WTC11 (cell line): ENCODE measurements around the gene MSX2. TPM values are rescaled to one million over a fixed set of nuclear protein-coding genes. Genes with fewer than 3 reads are reported as not detected.
"Not testable (repeated sequence)": the region's sequence is repeated elsewhere in the genome, so short reads cannot be mapped to it uniquely, and the experiment has no call there.

Experiments used
- ATAC-seq: fragments of 200-7000 bp; cut with Tn5 transposase; 2 replicates; pipeline ENCODE4 v1.10.0; 2021; ENCODE audit warnings: mild to moderate bottlenecking, moderate library complexity
- CTCF ChIA-PET: fragments of 300-600 bp; sonication (Branson Sonifier 250); formaldehyde crosslinking; loops from one replicate; lab custom pipeline; 2021; ENCODE audit warnings: antibody characterized with exemption; lab: Charles Lee
- POLR2A ChIA-PET: fragments of 350-600 bp; sonication (Branson Sonifier 250); formaldehyde crosslinking; loops from one replicate; lab custom pipeline; 2021; ENCODE audit warnings: antibody characterized with exemption; lab: Charles Lee
- DNase-seq: peaks from one replicate; pipeline ENCODE4 v3.0.0; 2021; ENCODE audit warnings: low spot score
- H3K27ac Mint-ChIP-seq: 2 replicates; pipeline ENCODE4 v1.8.0; 2021; ENCODE audit warnings: mixed read lengths
- H3K27me3 Mint-ChIP-seq: 2 replicates; pipeline ENCODE4 v1.8.0; 2021; ENCODE audit warnings: low read depth, mild to moderate bottlenecking, moderate library complexity, mixed read lengths
- H3K36me3 Mint-ChIP-seq: 2 replicates; pipeline ENCODE4 v1.8.0; 2021; ENCODE audit warnings: mixed read lengths
- H3K4me1 Mint-ChIP-seq: 2 replicates; pipeline ENCODE4 v1.8.0; 2022; ENCODE audit warnings: mixed read lengths
- H3K4me3 Mint-ChIP-seq: 2 replicates; pipeline ENCODE4 v1.8.0; 2021; ENCODE audit warnings: mild to moderate bottlenecking, moderate library complexity, mixed read lengths
- H3K9me3 Mint-ChIP-seq: 2 replicates; pipeline ENCODE4 v1.8.0; 2021; ENCODE audit warnings: mixed read lengths
- CBFB ChIP-seq: sonication (generic); formaldehyde crosslinking; IDR thresholded peaks from 2 replicates; pipeline ENCODE4 v1.8.1; 2022; ENCODE audit warnings: mild to moderate bottlenecking, low read depth, missing genetic modification reagents
- E2F5 ChIP-seq: sonication (generic); formaldehyde crosslinking; IDR thresholded peaks from 2 replicates; pipeline ENCODE4 v1.8.1; 2022; ENCODE audit warnings: mild to moderate bottlenecking, moderate library complexity, missing genetic modification reagents
- EMX1 ChIP-seq: fragments of 250-450 bp; sonication (Bioruptor Pico); IDR thresholded peaks from 2 replicates; pipeline ENCODE4 v1.8.0; 2021; ENCODE audit warnings: mild to moderate bottlenecking
- ETV6 ChIP-seq: sonication (generic); formaldehyde crosslinking; IDR thresholded peaks from 2 replicates; pipeline ENCODE4 v1.8.1; 2022; ENCODE audit warnings: mild to moderate bottlenecking, missing genetic modification reagents
- FOXJ3 ChIP-seq: sonication (generic); formaldehyde crosslinking; IDR thresholded peaks from 2 replicates; pipeline ENCODE4 v1.9.0; 2021; ENCODE audit warnings: missing genetic modification reagents, mild to moderate bottlenecking, borderline replicate concordance
- FOXK1 ChIP-seq: sonication (generic); formaldehyde crosslinking; IDR thresholded peaks from 2 replicates; pipeline ENCODE4 v1.8.0; 2022; ENCODE audit warnings: mild to moderate bottlenecking, moderate library complexity, missing genetic modification reagents
- FOXP4 ChIP-seq: sonication (generic); formaldehyde crosslinking; IDR thresholded peaks from 2 replicates; pipeline ENCODE4 v1.8.0; 2022; ENCODE audit warnings: mild to moderate bottlenecking, missing genetic modification reagents
- GRHL2 ChIP-seq: fragments of 250-450 bp; sonication (Bioruptor Pico); IDR thresholded peaks from 2 replicates; pipeline ENCODE4 v1.8.0; 2022; ENCODE audit warnings: mild to moderate bottlenecking, moderate library complexity; ENCODE audit not compliant: insufficient replicate concordance, severe bottlenecking
- NFATC4 ChIP-seq: fragments of 250-450 bp; sonication (Bioruptor Pico); IDR thresholded peaks from 2 replicates; pipeline ENCODE4 v1.9.0; 2021; ENCODE audit warnings: mild to moderate bottlenecking
- NFE2L1 ChIP-seq: sonication (generic); formaldehyde crosslinking; IDR thresholded peaks from 2 replicates; pipeline ENCODE4 v1.8.1; 2023; ENCODE audit warnings: missing genetic modification reagents
- RELA ChIP-seq: sonication (generic); formaldehyde crosslinking; IDR thresholded peaks from 2 replicates; pipeline ENCODE4 v1.8.1; 2022; ENCODE audit warnings: missing genetic modification reagents, mild to moderate bottlenecking, borderline replicate concordance
- SMAD4 ChIP-seq: sonication (generic); formaldehyde crosslinking; IDR thresholded peaks from 2 replicates; pipeline ENCODE4 v1.8.0; 2022; ENCODE audit warnings: mild to moderate bottlenecking, missing genetic modification reagents
- TCF7 ChIP-seq: sonication (generic); formaldehyde crosslinking; IDR thresholded peaks from 2 replicates; pipeline ENCODE4 v1.8.0; 2022; ENCODE audit warnings: mild to moderate bottlenecking, low read depth, missing genetic modification reagents, moderate library complexity
- TEAD4 ChIP-seq: sonication (generic); formaldehyde crosslinking; IDR thresholded peaks from 2 replicates; pipeline ENCODE4 v1.8.0; 2022; ENCODE audit warnings: mild to moderate bottlenecking, missing genetic modification reagents
- ZBTB43 ChIP-seq: sonication (generic); formaldehyde crosslinking; IDR thresholded peaks from 2 replicates; pipeline ENCODE4 v1.8.1; 2023; ENCODE audit warnings: mild to moderate bottlenecking, missing genetic modification reagents
- ZNF232 ChIP-seq: sonication (generic); formaldehyde crosslinking; IDR thresholded peaks from 2 replicates; pipeline ENCODE4 v1.8.0; 2022; ENCODE audit warnings: mild to moderate bottlenecking, missing genetic modification reagents
- ZNF317 ChIP-seq: sonication (generic); formaldehyde crosslinking; IDR thresholded peaks from 2 replicates; pipeline ENCODE4 v1.8.1; 2023; ENCODE audit warnings: low read depth, mild to moderate bottlenecking, moderate library complexity, missing genetic modification reagents, borderline replicate concordance
- ZNF396 ChIP-seq: fragments of 250-450 bp; sonication (Bioruptor Pico); IDR thresholded peaks from 2 replicates; pipeline ENCODE4 v1.8.0; 2021; ENCODE audit warnings: mild to moderate bottlenecking, moderate library complexity, borderline replicate concordance
- ZNF416 ChIP-seq: fragments of 250-450 bp; sonication (Bioruptor Pico); IDR thresholded peaks from 2 replicates; pipeline ENCODE4 v1.9.0; 2021; ENCODE audit warnings: mild to moderate bottlenecking, inconsistent platforms
- ZNF671 ChIP-seq: fragments of 250-450 bp; sonication (Bioruptor Pico); IDR thresholded peaks from 2 replicates; pipeline ENCODE4 v1.8.0; 2021; ENCODE audit warnings: mild to moderate bottlenecking
- total RNA-seq: library from RNA; stranded (reverse); gene quantifications from 3 replicates; pipeline ENCODE4 v1.2.3, GENCODE V29; 2021
- TF ChIP-seq, protein P1 (sequence below): sonication (generic); formaldehyde crosslinking; IDR thresholded peaks from 2 replicates; pipeline ENCODE4 v1.8.1; 2023; ENCODE audit warnings: mild to moderate bottlenecking, missing genetic modification reagents, borderline replicate concordance
- TF ChIP-seq, protein P2 (sequence below): sonication (generic); formaldehyde crosslinking; IDR thresholded peaks from 2 replicates; pipeline ENCODE4 v1.8.0; 2023; ENCODE audit warnings: missing genetic modification reagents

The MSX2 gene
- total RNA-seq, 1 experiment from 2014 or later = 0.83 TPM

DNA sequence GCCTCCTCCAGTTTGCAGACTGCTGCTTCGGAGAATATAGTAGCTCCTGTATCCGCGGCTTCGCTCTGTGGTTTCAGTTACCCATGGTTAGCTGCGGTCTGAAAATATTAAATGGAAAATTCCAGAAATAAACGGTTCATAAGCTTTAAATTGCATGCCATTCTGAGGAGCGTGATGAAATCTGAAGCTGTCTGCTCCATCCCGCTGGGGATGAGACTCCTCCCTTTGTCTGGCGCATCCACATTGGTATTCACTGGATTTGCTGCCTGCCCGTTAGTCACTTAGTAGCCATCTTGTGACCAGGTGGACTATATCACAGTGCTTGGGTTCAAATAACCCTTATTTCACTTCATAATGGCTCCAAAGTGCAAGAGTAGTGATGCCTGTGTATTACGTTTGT lies 36.3 kb downstream of the MSX2 start:
- DNase-seq = no peak
- TF ChIP-seq ZNF671 (CRISPR knock-in tag) (no peak), FOXK1 (no peak), NFATC4 (CRISPR knock-in tag) (no peak), RELA (CRISPR knock-in tag) (no peak), ZNF317 (CRISPR knock-in tag) (no peak)
- TF ChIP-seq, all 79 proteins: peak for 0
- ChIA-PET CTCF (no interaction called here), POLR2A (no interaction called here)
- H3K27me3 Mint-ChIP-seq = no peaks in the 10 kb centered on the region
- H3K4me1 Mint-ChIP-seq = no peaks in the 10 kb centered on the region
- H3K9me3 Mint-ChIP-seq = no peaks in the 10 kb centered on the region
- ATAC-seq = no peak
- no peaks in the 10 kb centered on the region for H3K36me3 Mint-ChIP-seq
- H3K4me3 Mint-ChIP-seq = no peak overlapping the region
- H3K27ac Mint-ChIP-seq = no peak overlapping the region

- CTCF ChIA-PET = interaction anchor here (0.6 kb wide), 1 partner anchor 400 kb away, joined by 4 read pairs; no protein-coding TSS in a partner anchor
- H3K4me1 Mint-ChIP-seq, DNase-seq, H3K4me3 Mint-ChIP-seq, H3K27me3 Mint-ChIP-seq, H3K9me3 Mint-ChIP-seq, POLR2A ChIA-PET, H3K27ac Mint-ChIP-seq, H3K36me3 Mint-ChIP-seq, ATAC-seq: not testable (repeated sequence)
Measured at GRCh38 chr5:174761341-174761740, 37.0 kb downstream of the MSX2 start.

DNA sequence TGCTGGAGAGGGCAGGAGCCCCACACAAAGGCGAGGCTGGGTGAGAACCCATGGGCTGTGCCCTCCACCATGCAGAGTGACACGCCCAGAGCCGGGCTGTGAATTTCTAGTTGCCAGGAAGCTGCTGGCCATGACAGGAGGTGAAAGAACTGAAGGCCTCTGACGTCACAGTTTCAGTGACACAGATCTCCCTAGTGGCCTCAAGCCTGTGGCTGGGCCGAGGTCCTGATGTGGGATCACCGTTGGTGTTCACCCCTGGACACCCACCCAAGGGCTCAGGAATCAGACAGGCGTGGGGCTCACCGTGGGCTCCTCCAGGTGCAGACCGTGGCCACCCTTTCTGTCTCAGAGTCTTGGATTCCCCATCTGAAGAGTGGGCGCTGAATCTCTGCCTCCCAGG lies 39.9 kb downstream of the MSX2 start:
- Mint-ChIP-seq H3K4me1 (no peaks in the 10 kb centered on the region), H3K27ac (no peak overlapping the region), H3K9me3 (no peaks in the 10 kb centered on the region), H3K27me3 (no peaks in the 10 kb centered on the region; the same call in 1 of the 2 replicates), H3K36me3 (no peaks in the 10 kb centered on the region), H3K4me3 (no peak overlapping the region)
- ATAC-seq (no peak), DNase-seq (no peak)
- CTCF ChIA-PET = interaction anchor here (0.6 kb wide), 1 partner anchor 386 kb away, joined by 3 read pairs; no protein-coding TSS in a partner anchor
- POLR2A ChIA-PET = no interaction called here
- no peak for TF ChIP-seq ZNF416 (CRISPR knock-in tag)
- TF ChIP-seq ZNF396 (CRISPR knock-in tag) = no peak
- no peak for TF ChIP-seq ZBTB43 (CRISPR knock-in tag)
- no peak for TF ChIP-seq TEAD4 (CRISPR knock-in tag)
- no peak for TF ChIP-seq CBFB (CRISPR knock-in tag)
- no peak for TF ChIP-seq GRHL2 (CRISPR knock-in tag)
- TF ChIP-seq, protein P1, sequence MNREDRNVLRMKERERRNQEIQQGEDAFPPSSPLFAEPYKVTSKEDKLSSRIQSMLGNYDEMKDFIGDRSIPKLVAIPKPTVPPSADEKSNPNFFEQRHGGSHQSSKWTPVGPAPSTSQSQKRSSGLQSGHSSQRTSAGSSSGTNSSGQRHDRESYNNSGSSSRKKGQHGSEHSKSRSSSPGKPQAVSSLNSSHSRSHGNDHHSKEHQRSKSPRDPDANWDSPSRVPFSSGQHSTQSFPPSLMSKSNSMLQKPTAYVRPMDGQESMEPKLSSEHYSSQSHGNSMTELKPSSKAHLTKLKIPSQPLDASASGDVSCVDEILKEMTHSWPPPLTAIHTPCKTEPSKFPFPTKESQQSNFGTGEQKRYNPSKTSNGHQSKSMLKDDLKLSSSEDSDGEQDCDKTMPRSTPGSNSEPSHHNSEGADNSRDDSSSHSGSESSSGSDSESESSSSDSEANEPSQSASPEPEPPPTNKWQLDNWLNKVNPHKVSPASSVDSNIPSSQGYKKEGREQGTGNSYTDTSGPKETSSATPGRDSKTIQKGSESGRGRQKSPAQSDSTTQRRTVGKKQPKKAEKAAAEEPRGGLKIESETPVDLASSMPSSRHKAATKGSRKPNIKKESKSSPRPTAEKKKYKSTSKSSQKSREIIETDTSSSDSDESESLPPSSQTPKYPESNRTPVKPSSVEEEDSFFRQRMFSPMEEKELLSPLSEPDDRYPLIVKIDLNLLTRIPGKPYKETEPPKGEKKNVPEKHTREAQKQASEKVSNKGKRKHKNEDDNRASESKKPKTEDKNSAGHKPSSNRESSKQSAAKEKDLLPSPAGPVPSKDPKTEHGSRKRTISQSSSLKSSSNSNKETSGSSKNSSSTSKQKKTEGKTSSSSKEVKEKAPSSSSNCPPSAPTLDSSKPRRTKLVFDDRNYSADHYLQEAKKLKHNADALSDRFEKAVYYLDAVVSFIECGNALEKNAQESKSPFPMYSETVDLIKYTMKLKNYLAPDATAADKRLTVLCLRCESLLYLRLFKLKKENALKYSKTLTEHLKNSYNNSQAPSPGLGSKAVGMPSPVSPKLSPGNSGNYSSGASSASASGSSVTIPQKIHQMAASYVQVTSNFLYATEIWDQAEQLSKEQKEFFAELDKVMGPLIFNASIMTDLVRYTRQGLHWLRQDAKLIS = no peak
- no peak for TF ChIP-seq EMX1 (CRISPR knock-in tag)
- TF ChIP-seq, protein P2, sequence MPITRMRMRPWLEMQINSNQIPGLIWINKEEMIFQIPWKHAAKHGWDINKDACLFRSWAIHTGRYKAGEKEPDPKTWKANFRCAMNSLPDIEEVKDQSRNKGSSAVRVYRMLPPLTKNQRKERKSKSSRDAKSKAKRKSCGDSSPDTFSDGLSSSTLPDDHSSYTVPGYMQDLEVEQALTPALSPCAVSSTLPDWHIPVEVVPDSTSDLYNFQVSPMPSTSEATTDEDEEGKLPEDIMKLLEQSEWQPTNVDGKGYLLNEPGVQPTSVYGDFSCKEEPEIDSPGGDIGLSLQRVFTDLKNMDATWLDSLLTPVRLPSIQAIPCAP (CRISPR knock-in tag) = no peak
- TF ChIP-seq TCF7 (CRISPR knock-in tag) = no peak
- no peak for TF ChIP-seq SMAD4 (CRISPR knock-in tag)
- no peak for TF ChIP-seq FOXP4 (CRISPR knock-in tag)
- TF ChIP-seq FOXJ3 (CRISPR knock-in tag) = no peak
- TF ChIP-seq ZNF232 (CRISPR knock-in tag) = no peak
- no peak for TF ChIP-seq E2F5
- no peak for TF ChIP-seq ETV6 (CRISPR knock-in tag)
- TF ChIP-seq NFE2L1 (CRISPR knock-in tag) = no peak
